Astrocyte of the spinal cord (primary cell): ENCODE measurements around the gene CRYGA.
"Not testable (repeated sequence)": the region's sequence is repeated elsewhere in the genome, so short reads cannot be mapped to it uniquely, and the experiment has no call there.

Experiments
- DNase-seq: peaks from one replicate; pipeline ENCODE4 v3.0.0; 2011; ENCODE audit warnings: low read depth, low spot score
- H3K4me3 ChIP-seq: 2 replicates; pipeline ENCODE4 v1.5.1; 2011; ENCODE audit warnings: low read depth, mild to moderate bottlenecking, low read length, moderate library complexity
- CTCF ChIP-seq: IDR thresholded peaks from 2 replicates; pipeline ENCODE4 v1.5.1; 2012; ENCODE audit warnings: low read depth, mild to moderate bottlenecking, low read length, inconsistent platforms
- in situ Hi-C: cut with HindIII; loops from 2 replicates; pipeline ENCODE4 v1.10.0; 2017; ENCODE audit warnings: low sequenced_read_pairs

The CRYGA gene

GRCh38 chr2:208139447-208139846, 23.9 kb downstream of the CRYGA start:
- in situ Hi-C loops, result no loop called here
- TF ChIP-seq CTCF, result no peak
- DNase-seq, result no peak
- H3K4me3 ChIP-seq, result no peak overlapping the region

GRCh38 chr2:208138334-208138733, 25.1 kb downstream of the CRYGA start:
- H3K4me3 ChIP-seq, in situ Hi-C loops: not testable (repeated sequence)

GRCh38 chr2:208136716-208137094, 26.7 kb downstream of the CRYGA start:
- H3K4me3 ChIP-seq, result no peak overlapping the region
- in situ Hi-C loops, result no loop called here
- no peak for TF ChIP-seq CTCF
- DNase-seq, result no peak

More at GRCh38 chr2:208138334-208138733, 25.1 kb downstream of the CRYGA start:
- DNase-seq, result not testable (repeated sequence)

GRCh38 chr2:208135794-208136715, 27.3 kb downstream of the CRYGA start:
- TF ChIP-seq CTCF, result no peak
- DNase-seq, result no peak
- in situ Hi-C loops, result no loop called here
- no peak overlapping the region for H3K4me3 ChIP-seq

GRCh38 chr2:208134928-208135586, 28.3 kb downstream of the CRYGA start:
- no peak overlapping the region for H3K4me3 ChIP-seq
- in situ Hi-C loops, result no loop called here
- no peak for DNase-seq
- TF ChIP-seq CTCF, result no peak

- no peak for TF ChIP-seq CTCF
- in situ Hi-C loops, result no loop called here
- H3K4me3 ChIP-seq, result no peak overlapping the region
- DNase-seq, result no peak
Measured at GRCh38 chr2:208130712-208131110, 32.7 kb downstream of the CRYGA start.
